ENCODE measurements around the gene IFNAR1. TPM values are rescaled to one million over a fixed set of nuclear protein-coding genes. Genes with fewer than 3 reads are reported as not detected.
"Not testable (repeated sequence)": the region's sequence is repeated elsewhere in the genome, so short reads cannot be mapped to it uniquely, and the experiment has no call there.

IFNAR1 gene
- total RNA-seq, 1 donor from 2014 or later = 30.5 TPM

DNA sequence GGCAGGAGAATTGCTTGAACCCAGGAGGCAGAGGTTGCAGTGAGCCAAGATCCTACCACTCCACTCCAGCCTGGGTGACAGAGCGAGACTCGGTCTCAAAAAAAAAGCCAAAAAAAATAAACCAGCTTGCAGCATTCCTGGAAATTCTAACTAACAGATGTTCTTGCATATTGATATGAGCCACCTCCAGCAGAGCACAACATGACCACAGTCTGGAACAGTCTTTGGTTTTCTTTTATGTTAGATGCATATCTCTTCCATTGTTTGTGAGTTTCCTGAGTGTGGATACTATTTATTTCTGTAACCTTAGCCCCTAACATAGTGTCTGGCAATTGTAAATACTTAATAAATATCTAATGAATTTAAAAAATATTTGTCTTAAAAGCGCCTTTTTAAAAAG, 23.9 kb downstream of the IFNAR1 start:
- no peak for DNase-seq

GRCh38 chr21:33350676-33351075, 25.9 kb downstream of the IFNAR1 start:
- no peak for DNase-seq

- DNase-seq = no peak
These were observed 30.6 kb downstream of the IFNAR1 start for GRCh38 chr21:33355355-33355754.

GRCh38 chr21:33355996-33356395, 31.2 kb downstream of the IFNAR1 start:
- DNase-seq = no peak

GRCh38 chr21:33357177-33357576, 32.4 kb downstream of the IFNAR1 start:
- no peak for DNase-seq

DNA sequence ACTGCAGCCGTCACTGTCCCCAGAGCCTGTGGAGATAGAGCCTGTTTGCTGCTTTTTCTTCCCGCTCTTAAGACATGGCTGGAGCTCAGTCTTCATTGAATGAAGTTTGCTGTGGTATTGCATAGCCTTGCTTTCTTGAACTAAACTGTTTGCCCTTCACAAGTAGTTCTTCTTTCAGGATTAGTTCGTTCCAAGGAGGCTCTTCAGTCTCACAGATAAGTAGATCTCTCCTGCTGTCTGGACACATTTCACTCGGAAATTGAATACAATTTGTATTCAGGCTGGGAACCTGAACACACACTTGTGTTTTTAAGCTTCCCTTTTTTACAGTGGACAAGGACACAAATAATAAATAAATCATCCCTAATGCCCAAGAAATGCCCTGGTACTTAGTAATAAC, 34.7 kb downstream of the IFNAR1 start:
- no peak for DNase-seq

DNA sequence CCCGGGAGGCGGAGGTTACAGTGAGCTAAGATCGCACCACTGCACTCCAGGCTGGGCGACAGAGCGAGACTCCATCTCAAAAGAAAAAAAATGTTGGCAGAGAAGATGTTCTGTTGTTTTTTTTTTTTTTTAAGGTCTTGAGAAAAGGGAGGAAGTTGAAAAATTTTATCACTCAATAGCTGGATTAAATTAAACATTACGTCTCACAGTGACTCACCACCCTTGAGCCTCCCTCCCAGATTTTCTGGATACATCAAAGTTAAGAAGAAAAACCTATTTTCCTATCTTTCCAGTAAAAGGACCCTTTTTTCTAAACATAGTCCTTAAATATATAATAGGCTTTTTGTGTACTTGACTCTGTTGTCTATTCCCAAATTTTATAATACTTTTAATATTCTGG, 35.5 kb downstream of the IFNAR1 start:
- no peak for DNase-seq

DNA sequence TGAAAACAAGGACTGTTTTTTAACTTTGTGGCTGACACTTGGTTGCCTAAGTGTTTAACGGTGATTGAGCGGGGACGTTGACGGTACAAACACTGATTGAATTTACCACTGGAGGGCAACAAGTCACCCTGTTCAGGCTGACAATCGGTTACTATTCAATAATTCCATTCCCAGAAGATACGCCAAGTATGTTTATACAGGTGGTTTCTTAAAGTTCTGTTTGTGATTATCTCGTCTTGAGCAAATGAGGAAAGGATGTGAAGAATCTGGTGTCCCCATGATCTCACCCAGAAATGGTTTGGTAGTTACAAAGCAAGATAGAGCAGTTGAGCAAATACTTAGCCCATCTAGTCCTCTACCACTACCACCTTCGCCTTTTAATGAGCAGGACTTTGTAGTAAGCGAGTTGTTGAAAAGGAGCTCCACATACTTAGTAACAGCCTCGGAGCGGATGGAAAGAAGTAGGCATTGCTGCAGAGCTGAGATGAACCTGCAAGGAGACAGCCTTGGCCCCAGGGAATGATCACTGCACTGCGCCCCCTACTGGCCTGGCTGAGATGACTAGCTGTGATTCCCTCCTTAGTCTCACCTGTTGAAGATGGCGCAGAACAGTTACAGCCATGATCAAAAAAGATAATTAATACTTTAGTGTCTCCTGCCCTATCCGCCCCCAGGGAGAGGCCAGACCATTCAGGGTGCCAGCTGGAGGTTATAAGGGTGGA, 36.3 kb downstream of the IFNAR1 start:
- DNase-seq = peak; percentile 77

GRCh38 chr21:33362044-33362555, 37.3 kb downstream of the IFNAR1 start:
- no peak for DNase-seq

DNA sequence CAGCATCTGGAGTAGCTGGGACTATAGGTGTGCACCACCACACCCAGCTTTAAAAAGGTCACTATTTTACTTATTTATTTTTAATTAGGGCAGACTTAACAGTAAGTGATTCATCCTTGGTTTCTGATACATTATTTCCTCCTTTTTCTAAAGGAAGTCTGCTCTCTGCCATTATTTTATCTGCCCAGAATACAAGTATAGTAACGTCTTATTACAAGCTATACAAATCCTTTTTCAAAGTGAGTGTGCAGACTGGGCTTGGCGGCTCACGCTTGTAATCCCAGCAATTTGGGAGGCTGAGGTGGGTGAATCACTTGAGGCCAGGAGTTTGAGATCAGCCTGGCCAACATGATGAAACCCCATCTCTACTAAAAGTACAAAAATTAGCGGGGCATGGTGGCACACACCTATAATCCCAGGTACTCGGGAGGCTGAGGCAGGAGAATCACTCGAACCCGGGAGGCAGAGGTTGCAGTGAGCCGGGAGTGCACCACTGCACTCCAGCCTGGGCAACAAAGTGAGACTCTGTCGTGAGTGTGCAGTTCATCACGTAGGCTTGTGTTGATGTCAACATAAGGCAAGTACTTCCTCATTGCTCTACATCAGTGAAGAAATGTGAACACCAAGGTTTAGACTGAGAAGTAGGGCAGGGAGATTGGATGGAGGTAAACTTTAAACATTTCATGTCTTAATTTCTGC, 39.3 kb downstream of the IFNAR1 start:
- DNase-seq = not testable (repeated sequence)

DNA sequence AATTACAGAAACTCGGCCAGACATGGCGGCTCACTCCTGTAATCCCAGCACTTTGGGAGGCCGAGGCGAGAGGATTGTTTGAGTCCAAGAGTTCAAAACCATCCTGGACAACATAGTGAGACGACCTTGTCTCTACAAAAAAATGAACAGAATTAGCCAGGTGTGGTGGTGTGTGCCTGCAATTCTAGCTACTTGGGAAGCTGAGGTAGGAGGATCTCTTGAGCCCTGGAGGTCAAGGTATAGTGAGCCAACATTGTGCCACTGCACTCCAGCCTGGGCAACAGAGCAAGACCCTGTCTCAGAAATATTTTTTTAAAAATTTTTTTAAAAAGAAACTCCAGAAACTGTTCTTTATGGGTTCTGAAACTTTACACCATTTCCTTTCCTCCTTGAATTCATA, 40.1 kb downstream of the IFNAR1 start:
- no peak for DNase-seq

- no peak for DNase-seq
These were observed 42.7 kb downstream of the IFNAR1 start for GRCh38 chr21:33367309-33367973.

DNA sequence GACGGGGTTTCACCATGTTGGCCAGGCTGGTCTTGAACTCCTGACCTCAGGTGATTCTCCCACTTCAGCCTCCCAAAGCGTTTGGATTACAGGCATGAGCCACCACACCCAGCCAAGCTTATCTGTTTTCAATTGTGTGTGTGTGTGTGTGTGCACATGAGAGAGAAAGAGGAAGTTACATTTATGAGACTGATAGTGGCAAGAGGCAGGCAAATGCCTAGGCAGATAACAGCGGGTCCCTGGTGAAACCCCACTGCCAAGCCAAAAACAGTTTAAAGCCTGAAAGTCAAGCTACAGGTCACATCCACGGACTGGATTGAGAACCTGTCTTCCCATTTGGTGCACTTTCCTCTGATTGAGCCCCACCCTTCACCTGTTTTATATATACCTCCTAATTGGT, 43.4 kb downstream of the IFNAR1 start:
- DNase-seq = no peak

DNA sequence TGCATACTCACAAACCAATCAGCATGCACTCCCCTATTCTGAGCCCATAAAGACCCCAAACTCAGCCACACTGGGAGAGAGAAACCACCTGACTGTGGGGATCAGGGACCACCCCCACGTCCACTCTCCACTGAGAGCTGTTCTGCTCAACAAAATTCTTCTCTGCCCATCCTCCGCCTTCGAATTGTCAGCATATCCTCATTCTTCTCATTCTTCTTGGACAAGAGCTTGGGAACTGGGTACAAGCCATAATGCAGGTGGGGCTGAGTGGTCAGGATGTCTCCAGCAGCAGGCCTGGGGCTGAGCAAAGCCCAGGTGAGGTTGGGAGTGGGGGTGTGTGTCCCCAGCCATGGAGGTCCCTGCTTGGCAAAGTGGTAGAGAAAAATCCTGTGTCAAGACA, 43.8 kb downstream of the IFNAR1 start:
- DNase-seq = no peak

DNA sequence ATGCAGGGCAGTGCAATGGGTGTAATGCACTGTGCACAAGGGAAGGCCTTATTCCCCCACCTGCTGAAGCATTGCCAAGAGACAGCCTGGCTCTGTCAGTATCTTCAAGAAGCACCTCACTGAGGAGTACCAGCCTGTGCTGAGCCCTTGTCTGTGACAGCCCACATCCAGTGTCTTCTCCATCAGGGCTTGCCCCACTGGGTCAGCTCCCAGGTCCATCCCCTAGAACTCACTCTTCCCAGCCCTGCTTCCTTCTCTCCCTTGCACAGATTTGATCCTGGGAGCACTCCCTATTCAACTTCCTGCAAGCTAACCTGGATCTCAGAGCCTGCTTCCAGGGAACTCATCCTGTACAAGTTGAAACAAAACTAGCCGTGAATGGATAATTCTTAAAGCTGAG, 44.8 kb downstream of the IFNAR1 start:
- no peak for DNase-seq

DNA sequence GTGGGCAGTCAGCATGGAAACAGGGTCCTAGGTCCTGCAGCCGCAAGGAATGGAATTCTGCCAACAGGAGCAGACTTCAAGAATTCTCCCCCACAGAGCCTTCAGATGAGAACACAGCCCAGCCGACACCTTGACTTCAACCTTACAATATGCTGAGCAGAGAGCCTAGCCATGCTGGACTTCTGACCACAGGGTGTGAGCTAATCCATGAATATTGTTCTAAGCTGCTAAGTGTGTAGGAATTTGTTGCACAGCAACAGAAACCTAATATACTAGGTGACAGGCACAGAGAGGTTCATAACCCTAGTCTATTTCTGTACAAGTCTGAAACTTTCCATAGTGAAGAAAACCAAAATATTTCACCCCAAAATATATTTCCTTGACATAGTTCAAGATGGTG, 45.5 kb downstream of the IFNAR1 start:
- no peak for DNase-seq

DNA sequence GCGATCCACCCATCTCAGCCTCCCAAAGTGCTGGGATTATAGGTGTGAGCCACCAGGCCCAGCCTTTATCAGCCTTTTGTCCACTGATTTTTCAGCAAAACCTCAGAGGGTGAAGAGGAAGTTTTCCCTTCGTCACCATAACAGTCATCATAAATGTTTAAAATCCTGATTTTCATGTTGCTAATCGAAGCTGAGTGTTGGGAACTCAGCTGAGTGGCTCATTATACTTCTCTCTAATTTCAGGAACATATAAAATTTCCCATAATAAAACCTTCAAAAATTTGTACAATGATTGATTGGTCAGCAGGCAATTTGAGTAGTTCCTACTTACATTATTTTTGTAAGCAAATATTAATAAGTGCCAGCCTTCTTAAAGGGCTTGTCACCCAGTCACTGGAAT, 46.6 kb downstream of the IFNAR1 start:
- no peak for DNase-seq

DNA sequence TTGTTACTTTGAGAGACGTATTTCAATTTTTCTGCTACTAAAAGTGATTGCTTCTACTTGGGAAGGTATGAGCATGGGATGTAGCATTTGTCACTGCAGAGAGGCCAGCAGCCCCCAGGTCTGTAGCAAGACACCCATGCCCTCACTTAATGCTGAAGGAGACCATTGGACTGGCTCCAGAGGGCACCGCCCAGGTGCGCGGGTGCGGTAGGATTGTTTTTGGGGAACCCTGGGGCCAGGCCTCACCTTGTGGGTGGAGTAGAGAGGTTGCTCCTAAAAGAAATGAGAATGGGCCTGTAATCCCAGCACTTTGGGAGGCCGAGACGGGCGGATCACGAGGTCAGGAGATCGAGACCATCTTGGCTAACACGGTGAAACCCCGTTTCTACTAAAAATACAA, 47.8 kb downstream of the IFNAR1 start:
- DNase-seq = no peak

DNA sequence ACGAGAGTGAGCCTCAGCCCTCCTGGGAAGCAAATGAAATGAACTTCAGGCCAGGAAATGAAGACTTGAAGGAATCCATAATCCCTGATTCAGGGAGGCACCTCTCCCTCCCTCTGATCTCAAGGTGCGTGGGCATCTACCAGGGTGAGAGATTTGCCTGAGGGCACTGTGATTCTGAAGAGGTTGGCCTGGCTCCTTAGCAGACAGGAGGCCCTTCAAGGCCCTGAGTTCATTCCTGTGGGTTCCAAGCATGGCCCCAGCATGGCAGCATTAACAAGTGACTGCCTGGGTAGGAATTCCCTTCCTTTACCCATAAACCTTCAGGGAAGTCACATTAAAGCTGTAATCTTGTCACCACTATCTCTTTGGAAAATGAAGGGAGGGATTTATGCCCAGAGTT, 48.7 kb downstream of the IFNAR1 start:
- no peak for DNase-seq

GRCh38 chr21:33374080-33374449, 49.3 kb downstream of the IFNAR1 start:
- no peak for DNase-seq

GRCh38 chr21:33374450-33375096, 49.8 kb downstream of the IFNAR1 start:
- peak; percentile 54 for DNase-seq

GRCh38 chr21:33375101-33375644, 50.4 kb downstream of the IFNAR1 start:
- no peak for DNase-seq

Measured in tongue (tissue), 2 donors.